ENCODE measurements around the gene CDH18. TPM values are rescaled to one million over a fixed set of nuclear protein-coding genes. Genes with fewer than 3 reads are reported as not detected.
"Not testable (repeated sequence)": the region's sequence is repeated elsewhere in the genome, so short reads cannot be mapped to it uniquely, and the experiment has no call there.

CDH18 gene
- total RNA-seq, 4 donors from 2014 or later = not detected

GRCh38 chr5:19790829-19791466 lies 197.1 kb downstream of the CDH18 start:
- Histone ChIP-seq H3K27me3 (no peaks in the 10 kb centered on the region), H3K27ac (no peak overlapping the region), H3K36me3 (no peaks in the 10 kb centered on the region), H3K4me1 (no peaks in the 10 kb centered on the region), H3K4me3 (no peak overlapping the region), H3K9me3 (no peaks in the 10 kb centered on the region)
- TF ChIP-seq CTCF (IDR thresholded peaks at IDR 0.05) (no peak), POLR2A (IDR thresholded peaks at IDR 0.05) (no peak)
- DNase-seq = no peak

DNA sequence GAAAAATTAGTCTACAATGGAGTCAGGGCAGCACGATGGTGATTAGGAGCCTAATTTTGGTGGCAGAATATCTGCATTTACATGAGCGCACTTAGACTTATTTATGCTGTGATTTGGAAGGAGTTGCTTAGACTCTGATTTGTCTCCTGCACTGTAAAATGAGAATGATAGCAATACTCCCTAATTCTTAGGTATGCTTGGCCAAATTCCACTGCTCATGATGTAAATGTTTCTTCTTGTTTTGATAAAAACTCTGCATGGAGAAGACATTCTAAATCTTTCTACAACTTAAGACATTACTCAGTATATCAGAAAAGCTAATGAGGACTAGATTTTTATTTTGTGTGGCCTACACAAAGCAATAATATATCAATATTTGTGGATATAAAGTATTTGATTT lies 205.4 kb downstream of the CDH18 start:
- Histone ChIP-seq H3K4me1 (no peaks in the 10 kb centered on the region), H3K4me3 (no peak overlapping the region), H3K36me3 (no peaks in the 10 kb centered on the region), H3K27me3 (no peaks in the 10 kb centered on the region), H3K9me3 (no peaks in the 10 kb centered on the region), H3K27ac (no peak overlapping the region)
- no peak for DNase-seq
- TF ChIP-seq CTCF (IDR thresholded peaks at IDR 0.05) (no peak), POLR2A (IDR thresholded peaks at IDR 0.05) (no peak)

DNA sequence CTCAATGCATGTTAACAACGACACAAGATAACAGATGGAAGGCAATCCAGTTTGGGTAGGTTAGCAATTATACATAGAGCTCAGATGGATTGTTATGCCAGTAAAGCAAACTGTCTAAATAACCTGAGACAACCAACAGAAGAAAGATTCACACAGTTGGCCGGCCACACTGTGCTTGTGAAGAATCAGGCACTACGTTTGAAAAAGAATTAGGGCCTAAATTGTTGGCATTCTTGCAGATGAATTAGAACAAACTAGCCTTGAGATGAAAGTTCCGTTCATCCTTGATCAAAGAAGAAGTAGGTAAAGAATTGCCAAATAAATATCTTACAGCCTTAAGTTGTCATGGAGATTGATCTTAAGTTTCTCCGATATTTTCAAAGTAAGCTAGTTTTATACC lies 210.6 kb downstream of the CDH18 start:
- no peaks in the 10 kb centered on the region for H3K4me1 ChIP-seq
- no peak for TF ChIP-seq POLR2A (IDR thresholded peaks at IDR 0.05)
- no peak for TF ChIP-seq CTCF (IDR thresholded peaks at IDR 0.05)
- H3K36me3 ChIP-seq = no peaks in the 10 kb centered on the region
- no peak overlapping the region for H3K4me3 ChIP-seq
- H3K27ac ChIP-seq = no peak overlapping the region
- no peaks in the 10 kb centered on the region for H3K9me3 ChIP-seq
- no peaks in the 10 kb centered on the region for H3K27me3 ChIP-seq
- no peak for DNase-seq

- not testable (repeated sequence) for DNase-seq, H3K27ac ChIP-seq, H3K4me3 ChIP-seq, H3K4me1 ChIP-seq, H3K9me3 ChIP-seq, H3K27me3 ChIP-seq, H3K36me3 ChIP-seq
Measured at GRCh38 chr5:19776886-19777285, 211.1 kb downstream of the CDH18 start.

GRCh38 chr5:19771174-19771835 lies 216.7 kb downstream of the CDH18 start:
- Histone ChIP-seq H3K9me3 (peaks cover 0 to 2% (median 0%) of the 10 kb centered on the region in 4 donors), H3K27me3 (no peaks in the 10 kb centered on the region), H3K4me3 (no peak overlapping the region), H3K27ac (no peak overlapping the region), H3K36me3 (no peaks in the 10 kb centered on the region), H3K4me1 (no peaks in the 10 kb centered on the region)
- TF ChIP-seq CTCF (IDR thresholded peaks at IDR 0.05) = no peak
- TF ChIP-seq POLR2A (IDR thresholded peaks at IDR 0.05) = no peak
- DNase-seq = no peak

DNA sequence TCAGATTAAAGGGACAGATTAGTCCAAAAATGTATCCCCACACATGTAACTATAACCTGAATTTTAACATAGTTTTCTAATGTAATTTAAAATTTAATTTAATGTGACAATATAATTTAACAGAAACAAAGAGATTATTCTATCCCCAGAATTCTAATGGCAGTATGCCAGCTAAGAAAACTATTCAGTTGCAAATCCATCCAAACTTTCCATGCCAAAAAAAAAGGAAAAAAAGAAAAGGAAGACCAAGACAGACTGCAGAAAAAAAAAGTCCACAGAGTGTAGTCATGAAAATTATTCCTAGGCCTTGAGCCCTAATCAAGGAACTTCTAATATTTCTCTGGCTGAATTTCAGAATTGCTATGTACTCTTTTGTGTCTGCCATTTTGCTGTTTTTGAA lies 217.6 kb downstream of the CDH18 start:
- Histone ChIP-seq H3K4me1 (no peaks in the 10 kb centered on the region), H3K27ac (no peak overlapping the region), H3K4me3 (no peak overlapping the region), H3K27me3 (no peaks in the 10 kb centered on the region), H3K9me3 (peaks cover 0 to 2% (median 0%) of the 10 kb centered on the region in 4 donors), H3K36me3 (no peaks in the 10 kb centered on the region)
- no peak for DNase-seq
- no peak for TF ChIP-seq POLR2A (IDR thresholded peaks at IDR 0.05)
- no peak for TF ChIP-seq CTCF (IDR thresholded peaks at IDR 0.05)
